KMS-11 (cell line): Measurements from ENCODE around the gene COX19.

Experiments used
- H2AFZ ChIP-seq: fragments of 200-600 bp; sonication (generic); 2 replicates; pipeline ENCODE4 v1.6.1; 2016; ENCODE audit warnings: antibody characterized with exemption, mixed run types, low read depth
- H3K27ac ChIP-seq: fragments of 200-600 bp; sonication (generic); 2 replicates; pipeline ENCODE4 v1.6.1; 2016; ENCODE audit warnings: mild to moderate bottlenecking, mixed run types
- H3K27me3 ChIP-seq: fragments of 200-600 bp; sonication (generic); 2 replicates; pipeline ENCODE4 v1.6.1; 2017; ENCODE audit warnings: mild to moderate bottlenecking, low read depth, mixed run types, moderate library complexity; ENCODE audit not compliant: insufficient read depth
- H3K36me3 ChIP-seq: fragments of 200-600 bp; sonication (generic); 2 replicates; pipeline ENCODE4 v1.6.1; 2017; ENCODE audit warnings: mild to moderate bottlenecking, mixed run types; ENCODE audit not compliant: insufficient read depth
- H3K4me1 ChIP-seq: fragments of 200-600 bp; sonication (generic); 2 replicates; pipeline ENCODE4 v1.6.1; 2016; ENCODE audit warnings: mild to moderate bottlenecking, low read depth, mixed run types; ENCODE audit not compliant: poor library complexity, severe bottlenecking
- H3K4me2 ChIP-seq: fragments of 200-600 bp; sonication (generic); 2 replicates; pipeline ENCODE4 v1.7.0; 2016; ENCODE audit warnings: mild to moderate bottlenecking, mixed run types
- H3K4me3 ChIP-seq: fragments of 200-600 bp; sonication (generic); IDR thresholded peaks from 2 replicates; pipeline ENCODE4 v1.6.1; 2017; ENCODE audit warnings: low read depth, low read length, mixed read lengths; ENCODE audit not compliant: insufficient read depth
- H3K79me2 ChIP-seq: fragments of 200-600 bp; sonication (generic); 2 replicates; pipeline ENCODE4 v1.6.1; 2016; ENCODE audit warnings: low read depth, mixed run types; ENCODE audit not compliant: insufficient read depth
- H3K9ac ChIP-seq: fragments of 200-600 bp; sonication (generic); 2 replicates; pipeline ENCODE4 v1.6.1; 2016; ENCODE audit warnings: mild to moderate bottlenecking, mixed run types
- H4K20me1 ChIP-seq: fragments of 200-600 bp; sonication (generic); 2 replicates; pipeline ENCODE4 v1.6.1; 2016; ENCODE audit warnings: mild to moderate bottlenecking, mixed run types; ENCODE audit not compliant: insufficient read depth
- TF ChIP-seq, protein P1 (sequence below): fragments of 200-600 bp; sonication (generic); conservative IDR thresholded peaks from 2 replicates; pipeline ENCODE4 v1.6.1; 2017; ENCODE audit warnings: low read depth, mild to moderate bottlenecking, antibody characterized with exemption, low read length, moderate library complexity, mixed read lengths

The COX19 gene

DNA sequence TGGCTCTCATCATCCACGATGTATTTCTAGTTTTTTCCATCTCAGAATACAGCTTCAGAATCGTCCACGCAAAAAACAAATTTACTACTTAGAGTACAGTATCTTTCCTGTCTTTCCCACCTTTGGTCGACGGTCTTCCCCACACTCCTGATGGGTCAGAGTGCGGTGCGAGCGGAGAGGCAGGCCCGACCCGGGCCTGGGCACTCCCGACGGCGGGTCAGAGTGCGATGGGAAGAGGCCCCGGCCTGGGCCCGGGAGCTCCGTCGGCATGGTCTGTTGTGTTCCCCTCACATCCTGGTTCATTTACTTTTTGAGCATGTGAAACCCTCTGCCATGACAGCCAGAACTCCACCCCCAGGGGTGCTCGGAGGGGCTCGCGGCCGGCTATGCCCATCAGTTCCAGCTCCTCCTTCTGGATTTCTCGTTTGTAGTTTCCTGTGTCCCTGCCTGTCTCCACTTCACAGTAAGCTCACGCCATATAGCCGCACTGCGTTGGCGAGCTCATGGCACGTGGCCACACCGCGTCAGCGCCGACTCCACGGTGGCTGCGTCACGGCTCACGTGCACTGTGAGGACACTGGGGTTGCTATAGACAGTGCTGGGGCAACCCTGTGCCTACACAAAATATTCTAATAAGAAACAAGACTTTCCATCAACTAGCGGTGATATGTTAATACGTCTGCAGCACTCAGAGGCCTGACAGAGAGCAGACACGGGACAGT lies 7.8 kb downstream of the COX19 start:
- Histone ChIP-seq H3K4me2 (no peak overlapping the region), H3K4me3 (no peak overlapping the region), H3K4me1 (peaks cover 22% of the 10 kb centered on the region), H3K79me2 (peaks cover 25% of the 10 kb centered on the region), H3K27ac (no peak overlapping the region), H2AFZ (no peak overlapping the region), H3K36me3 (peaks cover 6% of the 10 kb centered on the region; the same call in 1 of the 2 replicates), H3K27me3 (no peaks in the 10 kb centered on the region), H4K20me1 (no peaks in the 10 kb centered on the region), H3K9ac (no peak overlapping the region)
- TF ChIP-seq, protein P1, sequence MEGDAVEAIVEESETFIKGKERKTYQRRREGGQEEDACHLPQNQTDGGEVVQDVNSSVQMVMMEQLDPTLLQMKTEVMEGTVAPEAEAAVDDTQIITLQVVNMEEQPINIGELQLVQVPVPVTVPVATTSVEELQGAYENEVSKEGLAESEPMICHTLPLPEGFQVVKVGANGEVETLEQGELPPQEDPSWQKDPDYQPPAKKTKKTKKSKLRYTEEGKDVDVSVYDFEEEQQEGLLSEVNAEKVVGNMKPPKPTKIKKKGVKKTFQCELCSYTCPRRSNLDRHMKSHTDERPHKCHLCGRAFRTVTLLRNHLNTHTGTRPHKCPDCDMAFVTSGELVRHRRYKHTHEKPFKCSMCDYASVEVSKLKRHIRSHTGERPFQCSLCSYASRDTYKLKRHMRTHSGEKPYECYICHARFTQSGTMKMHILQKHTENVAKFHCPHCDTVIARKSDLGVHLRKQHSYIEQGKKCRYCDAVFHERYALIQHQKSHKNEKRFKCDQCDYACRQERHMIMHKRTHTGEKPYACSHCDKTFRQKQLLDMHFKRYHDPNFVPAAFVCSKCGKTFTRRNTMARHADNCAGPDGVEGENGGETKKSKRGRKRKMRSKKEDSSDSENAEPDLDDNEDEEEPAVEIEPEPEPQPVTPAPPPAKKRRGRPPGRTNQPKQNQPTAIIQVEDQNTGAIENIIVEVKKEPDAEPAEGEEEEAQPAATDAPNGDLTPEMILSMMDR = no peak

DNA sequence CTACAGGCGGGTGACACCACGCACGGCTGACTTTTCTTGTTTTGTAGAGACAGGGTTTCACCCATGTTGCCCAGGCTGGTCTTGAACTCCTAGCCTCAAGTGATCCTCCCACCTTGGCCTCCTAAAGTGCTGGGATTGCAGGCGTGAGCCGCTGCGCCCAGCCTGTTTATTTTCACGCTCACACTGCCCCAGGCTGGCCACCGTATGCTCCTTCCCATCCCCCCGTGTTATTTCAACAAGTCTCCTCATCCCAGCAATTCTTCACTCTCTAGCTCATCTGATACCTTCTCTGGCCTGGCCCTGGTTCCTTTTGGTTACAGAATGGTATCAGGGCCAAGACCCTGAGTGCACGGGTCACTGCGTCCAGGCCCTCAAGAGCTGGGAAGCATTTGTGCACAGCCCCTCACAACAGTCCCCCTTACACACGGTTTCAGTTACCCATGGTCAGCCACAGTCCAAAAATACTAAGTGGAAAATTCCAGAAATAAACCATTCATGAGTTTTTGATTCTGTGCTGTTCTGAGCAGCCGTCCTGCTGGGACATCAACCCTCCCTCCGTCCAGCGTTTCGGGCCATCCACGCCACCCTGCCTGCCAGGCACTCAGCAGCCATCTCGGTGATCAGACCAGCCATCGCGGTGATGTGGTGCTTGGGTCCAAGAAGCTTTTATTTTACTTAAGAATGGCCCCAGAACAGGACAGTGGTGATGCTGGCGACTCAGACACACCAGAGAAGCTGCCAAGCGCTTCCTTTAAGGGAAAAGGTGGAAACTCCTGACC lies 8.9 kb downstream of the COX19 start:
- Histone ChIP-seq H3K36me3 (peaks cover 6% of the 10 kb centered on the region; the same call in 1 of the 2 replicates), H3K27ac (no peak overlapping the region)
- TF ChIP-seq, protein P1 = no peak

DNA sequence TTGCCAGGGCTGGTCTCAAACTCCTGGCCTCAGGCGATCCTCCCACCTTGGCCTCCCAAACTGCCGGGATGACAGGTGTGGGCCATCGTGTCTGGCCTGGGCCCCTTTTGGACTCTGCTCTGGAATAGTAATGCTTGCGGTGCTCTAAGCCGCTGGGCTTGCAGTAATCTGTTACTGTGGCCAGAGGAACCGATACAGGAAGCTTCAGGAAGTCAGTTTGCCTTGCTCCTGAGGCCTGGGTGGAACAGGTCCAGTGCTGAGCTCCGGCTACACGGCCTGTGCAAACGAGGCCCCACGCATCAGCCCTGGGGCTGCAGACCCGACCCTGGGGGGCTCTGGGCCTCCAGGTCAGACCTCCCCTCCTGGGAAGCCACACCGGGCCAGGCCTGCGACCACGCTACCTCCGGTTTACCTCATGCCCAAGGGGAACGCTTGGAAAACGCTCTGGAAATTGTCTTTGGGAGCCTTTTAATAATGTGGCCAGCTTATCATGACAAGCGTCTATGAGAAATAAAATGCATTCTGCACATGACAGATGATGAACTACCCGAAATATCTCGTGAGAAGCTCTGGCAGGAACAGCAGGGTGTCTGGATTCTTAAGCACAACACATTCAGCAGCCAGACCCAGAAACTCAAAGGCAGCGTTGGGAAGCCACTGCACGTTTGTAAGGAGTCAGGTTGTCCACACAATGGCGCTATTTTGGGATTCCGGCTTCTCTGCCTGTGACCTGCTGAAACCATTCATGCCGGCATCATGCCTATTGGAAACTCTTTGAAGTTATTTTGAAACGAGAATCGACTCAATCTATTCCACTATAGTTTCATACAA lies 10.7 kb downstream of the COX19 start:
- Histone ChIP-seq H4K20me1 (no peaks in the 10 kb centered on the region), H3K4me3 (no peak overlapping the region), H3K27ac (no peak overlapping the region), H3K27me3 (peaks cover 6% of the 10 kb centered on the region; the same call in 1 of the 2 replicates), H3K4me2 (no peak overlapping the region), H2AFZ (no peak overlapping the region), H3K9ac (no peak overlapping the region), H3K4me1 (peaks cover 4% of the 10 kb centered on the region), H3K79me2 (no peaks in the 10 kb centered on the region), H3K36me3 (peaks cover 6% of the 10 kb centered on the region; the same call in 1 of the 2 replicates)
- TF ChIP-seq, protein P1 = no peak

More for the DNA sequence above, 8.9 kb downstream of the COX19 start:
- Histone ChIP-seq H3K4me3 (no peak overlapping the region), H2AFZ (no peak overlapping the region), H3K4me1 (peaks cover 11% of the 10 kb centered on the region), H4K20me1 (no peaks in the 10 kb centered on the region), H3K27me3 (no peaks in the 10 kb centered on the region), H3K79me2 (peaks cover 15% of the 10 kb centered on the region), H3K4me2 (no peak overlapping the region), H3K9ac (no peak overlapping the region)
